Measurements from ENCODE around the gene FA2H. TPM values are rescaled to one million over a fixed set of nuclear protein-coding genes. Genes with fewer than 3 reads are reported as not detected.

The FA2H gene
- total and polyA plus RNA-seq, 2 donors (not counting 1 experiment from before 2014, with no cell fraction given) = not detected

- H3K79me2 ChIP-seq (ENCODE audit: control insufficient read depth, insufficient read depth, low read length) = no peaks in the 10 kb centered on the region
- no peak overlapping the region for H3K4me2 ChIP-seq (ENCODE audit: extremely low read depth, insufficient read depth, low read length)
- no peak for DNase-seq (ENCODE audit: low read depth in 2 of 2)
- peaks cover 2% of the 10 kb centered on the region for H4K20me1 ChIP-seq (ENCODE audit: control insufficient read depth, extremely low read depth, insufficient read depth, low read length)
- no peak overlapping the region for H3K27ac ChIP-seq (ENCODE audit: insufficient read depth, low read length)
- H3K9me3 ChIP-seq (ENCODE audit: control insufficient read depth, insufficient read depth, low read depth, low read length) = no peaks in the 10 kb centered on the region
- H3K4me1 ChIP-seq (ENCODE audit: control insufficient read depth, extremely low read depth, insufficient read depth, low read length) = no peaks in the 10 kb centered on the region
- H3K4me3 ChIP-seq (replicated peaks in 1 of 4; ENCODE audit: control extremely low read depth in 1 of 4, insufficient read depth in 1 of 4, low read depth in 3 of 4, low read length in 4 of 4) = no peak overlapping the region
- H3K36me3 ChIP-seq (ENCODE audit: control insufficient read depth, insufficient read depth, low read length) = no peaks in the 10 kb centered on the region
- TF ChIP-seq EZH2 (IDR thresholded peaks at IDR 0.05; ENCODE audit: low read length, missing control alignments) (no peak), CTCF (conservative IDR thresholded peaks at IDR 0.05 in 1 of 2, IDR thresholded peaks at IDR 0.05 in 1 of 2; ENCODE audit: low read depth in 1 of 2, low read length in 2 of 2) (no peak)
- no peak overlapping the region for H3K9ac ChIP-seq (ENCODE audit: insufficient read depth, low read length)
- H3K27me3 ChIP-seq (ENCODE audit: control insufficient read depth, insufficient read depth, low read length) = peaks cover 2% of the 10 kb centered on the region
- H2AFZ ChIP-seq (ENCODE audit: low read length) = no peak overlapping the region
Observed at GRCh38 chr16:74713876-74714275, 60.7 kb downstream of the FA2H start.

- no peaks in the 10 kb centered on the region for H3K9me3 ChIP-seq (ENCODE audit: control insufficient read depth, insufficient read depth, low read depth, low read length)
- H3K4me1 ChIP-seq (ENCODE audit: control insufficient read depth, extremely low read depth, insufficient read depth, low read length) = no peaks in the 10 kb centered on the region
- no peak overlapping the region for H2AFZ ChIP-seq (ENCODE audit: low read length)
- TF ChIP-seq EZH2 (IDR thresholded peaks at IDR 0.05; ENCODE audit: low read length, missing control alignments) = no peak
- H3K79me2 ChIP-seq (ENCODE audit: control insufficient read depth, insufficient read depth, low read length) = no peaks in the 10 kb centered on the region
- H3K27me3 ChIP-seq (ENCODE audit: control insufficient read depth, insufficient read depth, low read length) = peaks cover 2% of the 10 kb centered on the region
- H4K20me1 ChIP-seq (ENCODE audit: control insufficient read depth, extremely low read depth, insufficient read depth, low read length) = peaks cover 2% of the 10 kb centered on the region
- H3K4me3 ChIP-seq (replicated peaks in 1 of 4; ENCODE audit: control extremely low read depth in 1 of 4, insufficient read depth in 1 of 4, low read depth in 3 of 4, low read length in 4 of 4) = no peak overlapping the region
- no peaks in the 10 kb centered on the region for H3K36me3 ChIP-seq (ENCODE audit: control insufficient read depth, insufficient read depth, low read length)
- no peak overlapping the region for H3K9ac ChIP-seq (ENCODE audit: insufficient read depth, low read length)
- H3K27ac ChIP-seq (ENCODE audit: insufficient read depth, low read length) = no peak overlapping the region
- DNase-seq (ENCODE audit: low read depth in 2 of 2) = no peak
- no peak overlapping the region for H3K4me2 ChIP-seq (ENCODE audit: extremely low read depth, insufficient read depth, low read length)
Observed at GRCh38 chr16:74713325-74713724, 61.3 kb downstream of the FA2H start.

- no peaks in the 10 kb centered on the region for H3K36me3 ChIP-seq (ENCODE audit: control insufficient read depth, insufficient read depth, low read length)
- H3K4me1 ChIP-seq (ENCODE audit: control insufficient read depth, extremely low read depth, insufficient read depth, low read length) = no peaks in the 10 kb centered on the region
- no peak overlapping the region for H2AFZ ChIP-seq (ENCODE audit: low read length)
- H4K20me1 ChIP-seq (ENCODE audit: control insufficient read depth, extremely low read depth, insufficient read depth, low read length) = peaks cover 2% of the 10 kb centered on the region
- H3K9me3 ChIP-seq (ENCODE audit: control insufficient read depth, insufficient read depth, low read depth, low read length) = no peaks in the 10 kb centered on the region
- peaks cover 4% of the 10 kb centered on the region for H3K27me3 ChIP-seq (ENCODE audit: control insufficient read depth, insufficient read depth, low read length)
- no peak overlapping the region for H3K9ac ChIP-seq (ENCODE audit: insufficient read depth, low read length)
- H3K27ac ChIP-seq (ENCODE audit: insufficient read depth, low read length) = no peak overlapping the region
- no peak overlapping the region for H3K4me2 ChIP-seq (ENCODE audit: extremely low read depth, insufficient read depth, low read length)
- H3K4me3 ChIP-seq (replicated peaks in 1 of 4; ENCODE audit: control extremely low read depth in 1 of 4, insufficient read depth in 1 of 4, low read depth in 3 of 4, low read length in 4 of 4) = no peak overlapping the region
- DNase-seq (ENCODE audit: low read depth in 2 of 2) = no peak
- no peaks in the 10 kb centered on the region for H3K79me2 ChIP-seq (ENCODE audit: control insufficient read depth, insufficient read depth, low read length)
- TF ChIP-seq CTCF (conservative IDR thresholded peaks at IDR 0.05 in 1 of 2, IDR thresholded peaks at IDR 0.05 in 1 of 2; ENCODE audit: low read depth in 1 of 2, low read length in 2 of 2) = no peak
- TF ChIP-seq EZH2 (IDR thresholded peaks at IDR 0.05; ENCODE audit: low read length, missing control alignments) = no peak
Observed at GRCh38 chr16:74711938-74712337, 62.7 kb downstream of the FA2H start.
